Mesenchymal stem cell (in vitro differentiated cells and primary cell): ENCODE results near the gene EFCAB14.

Source experiments
- DNase-seq: peaks from one replicate; pipeline ENCODE4 v3.0.0-alpha.2; 2013
- H2AFZ ChIP-seq: one replicate; pipeline ENCODE4 v1.6.1; 2013; ENCODE audit warnings: low read depth, mild to moderate bottlenecking, control low read depth, inconsistent platforms, low read length, moderate library complexity
- H2AK5ac ChIP-seq: 2 replicates; pipeline ENCODE4 v1.6.1; 2013; ENCODE audit warnings: low read length, moderate library complexity, mild to moderate bottlenecking, inconsistent platforms; ENCODE audit not compliant: severe bottlenecking
- H2BK120ac ChIP-seq: one replicate; pipeline ENCODE4 v1.6.1; 2013; ENCODE audit warnings: low read depth, mild to moderate bottlenecking, inconsistent platforms, low read length, moderate library complexity
- H2BK12ac ChIP-seq, 2 experiments: one replicate each; pipeline ENCODE4 v1.6.1; 2013; ENCODE audit warnings: inconsistent platforms in 2 of 2, low read length in 2 of 2, mild to moderate bottlenecking in 2 of 2, moderate library complexity in 2 of 2, control low read depth in 1 of 2
- H2BK15ac ChIP-seq: one replicate; pipeline ENCODE4 v1.6.1; 2013; ENCODE audit warnings: mild to moderate bottlenecking, low read depth, inconsistent platforms; ENCODE audit not compliant: poor library complexity, severe bottlenecking
- H2BK5ac ChIP-seq: 2 replicates; pipeline ENCODE4 v1.6.1; 2013; ENCODE audit warnings: low read depth, mild to moderate bottlenecking, low read length, control low read depth, inconsistent platforms; ENCODE audit not compliant: poor library complexity, severe bottlenecking
- H3K14ac ChIP-seq, 2 experiments: one replicate each; pipeline ENCODE4 v1.6.1; 2013; ENCODE audit warnings: inconsistent platforms in 2 of 2, low read length in 2 of 2, control low read depth in 1 of 2, mild to moderate bottlenecking in 1 of 2, moderate library complexity in 1 of 2
- H3K18ac ChIP-seq, 2 experiments: one replicate each; pipeline ENCODE4 v1.6.1; 2013; ENCODE audit warnings: inconsistent platforms in 2 of 2, low read length in 2 of 2, control low read depth in 1 of 2, low read depth in 1 of 2, mild to moderate bottlenecking in 1 of 2
- H3K23ac ChIP-seq, 2 experiments: one replicate each; pipeline ENCODE4 v1.6.1; 2013; ENCODE audit warnings: inconsistent platforms in 2 of 2, low read length in 2 of 2, mild to moderate bottlenecking in 2 of 2, moderate library complexity in 2 of 2, control low read depth in 1 of 2
- H3K27ac ChIP-seq: 2 replicates; pipeline ENCODE4 v1.5.1; 2013; ENCODE audit warnings: mild to moderate bottlenecking, moderate library complexity, low read length, control low read depth, inconsistent platforms; ENCODE audit not compliant: poor library complexity, severe bottlenecking
- H3K27me3 ChIP-seq, 2 experiments: 2 replicates each; pipeline versions ENCODE4 v1.6.1 to v1.7.0; 2013; ENCODE audit warnings: low read length in 2 of 2, mild to moderate bottlenecking in 2 of 2, moderate library complexity in 2 of 2, control low read depth in 1 of 2, inconsistent platforms in 1 of 2; ENCODE audit not compliant: control insufficient read depth in 1 of 2, insufficient read depth in 1 of 2
- H3K36me3 ChIP-seq, 2 experiments: 2 replicates each; pipeline versions ENCODE4 v1.6.1 to v1.7.0; 2013; ENCODE audit warnings: low read length in 2 of 2, control low read depth in 1 of 2, inconsistent platforms in 1 of 2, low read depth in 1 of 2, mild to moderate bottlenecking in 1 of 2; ENCODE audit not compliant: insufficient read depth in 2 of 2, control insufficient read depth in 1 of 2
- H3K4ac ChIP-seq, 2 experiments: one replicate each; pipeline ENCODE4 v1.6.1; 2013; ENCODE audit warnings: inconsistent platforms in 2 of 2, low read length in 2 of 2, mild to moderate bottlenecking in 2 of 2, moderate library complexity in 2 of 2, control low read depth in 1 of 2, low read depth in 1 of 2
- H3K4me1 ChIP-seq: 2 replicates; pipeline ENCODE4 v1.6.1; 2013; ENCODE audit warnings: low read depth, low read length, control low read depth; ENCODE audit not compliant: control insufficient read depth, insufficient read depth
- H3K4me2 ChIP-seq: 2 replicates; pipeline ENCODE4 v1.6.1; 2013; ENCODE audit warnings: low read length, mild to moderate bottlenecking, inconsistent platforms; ENCODE audit not compliant: poor library complexity, severe bottlenecking
- H3K4me3 ChIP-seq, 2 experiments: 2 replicates each; pipeline versions ENCODE4 v1.5.1 to v1.7.0; 2013; ENCODE audit warnings: low read length in 2 of 2, mild to moderate bottlenecking in 2 of 2, control low read depth in 1 of 2, low read depth in 1 of 2; ENCODE audit not compliant: insufficient read depth in 1 of 2
- H3K79me1 ChIP-seq: replicated peaks from 2 replicates; pipeline ENCODE4 v1.6.1; 2013; ENCODE audit warnings: mild to moderate bottlenecking, control low read depth, low read length, inconsistent platforms; ENCODE audit not compliant: poor library complexity, severe bottlenecking
- H3K9ac ChIP-seq: 2 replicates; pipeline ENCODE4 v1.7.0; 2013; ENCODE audit warnings: mild to moderate bottlenecking, low read length, moderate library complexity
- H3K9me3 ChIP-seq: 2 replicates; pipeline ENCODE4 v1.7.0; 2013; ENCODE audit warnings: mild to moderate bottlenecking, low read length; ENCODE audit not compliant: control insufficient read depth
- H4K8ac ChIP-seq: one replicate; pipeline ENCODE4 v1.6.1; 2013; ENCODE audit warnings: inconsistent platforms, mild to moderate bottlenecking, low read length, moderate library complexity
- H4K91ac ChIP-seq: one replicate; pipeline ENCODE4 v1.6.1; 2013; ENCODE audit warnings: mild to moderate bottlenecking, low read length, inconsistent platforms
- WGBS: methylation state at CpG from one replicate; pipeline ENCODE4 v1.1.7; 2013; ENCODE audit warnings: mixed read lengths; 5-methylcytosine and 5-hydroxymethylcytosine counted together

EFCAB14 gene

GRCh38 chr1:46647611-46648010 is 71.3 kb downstream of the EFCAB14 start:
- no peak overlapping the region for H3K4ac ChIP-seq
- H3K27ac ChIP-seq, result no peak overlapping the region
- H3K36me3 ChIP-seq, result peaks cover 15 to 43% of the 10 kb centered on the region in 2 experiments
- no peak overlapping the region for H3K4me2 ChIP-seq
- no peaks in the 10 kb centered on the region for H3K27me3 ChIP-seq
- no peak overlapping the region for H2BK120ac ChIP-seq
- no peaks in the 10 kb centered on the region for H3K4me1 ChIP-seq
- H2AFZ ChIP-seq, result no peak overlapping the region
- no peak overlapping the region for H3K4me3 ChIP-seq
- no peak overlapping the region for H3K14ac ChIP-seq
- H4K91ac ChIP-seq, result no peak overlapping the region
- no peaks in the 10 kb centered on the region for H3K79me1 ChIP-seq
- H3K23ac ChIP-seq, result no peak overlapping the region
- no peak overlapping the region for H3K9ac ChIP-seq
- H4K8ac ChIP-seq, result no peak overlapping the region
- DNase-seq, result no peak
- H3K9me3 ChIP-seq, result peaks cover 22% of the 10 kb centered on the region
- H2BK12ac ChIP-seq, result no peak overlapping the region
- H3K18ac ChIP-seq, result no peak overlapping the region
- no peak overlapping the region for H2BK5ac ChIP-seq
- H2AK5ac ChIP-seq, result no peak overlapping the region
- H2BK15ac ChIP-seq, result no peak overlapping the region
- WGBS, result 99% methylated on average over 2 of the region's 3 CpGs

DNA sequence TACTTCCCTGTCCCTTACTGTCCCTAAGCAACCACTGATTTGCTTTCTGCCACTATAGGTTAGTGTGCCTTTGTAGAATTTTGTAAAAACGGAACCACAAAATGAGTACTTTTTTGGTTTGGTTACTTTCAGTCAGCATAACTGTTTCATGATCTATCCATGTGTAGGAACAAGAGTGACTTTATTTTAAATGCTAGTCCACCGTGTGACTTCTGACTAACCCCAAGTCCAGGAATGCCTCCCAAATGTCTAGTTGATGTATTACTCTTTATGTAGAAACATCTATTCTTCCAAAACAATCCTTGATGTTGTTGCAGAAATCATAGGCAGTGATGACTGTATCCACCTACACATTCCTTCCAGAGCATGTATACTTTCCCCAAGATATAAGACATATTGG is 72.1 kb downstream of the EFCAB14 start:
- H3K36me3 ChIP-seq, result peaks cover 15 to 43% of the 10 kb centered on the region in 2 experiments
- no peaks in the 10 kb centered on the region for H3K4me1 ChIP-seq
- no peak overlapping the region for H2AFZ ChIP-seq
- no peak for DNase-seq
- no peak overlapping the region for H2BK5ac ChIP-seq
- H4K91ac ChIP-seq, result no peak overlapping the region
- no peak overlapping the region for H3K27ac ChIP-seq
- H3K79me1 ChIP-seq, result no peaks in the 10 kb centered on the region
- H3K18ac ChIP-seq, result no peak overlapping the region
- no peak overlapping the region for H2AK5ac ChIP-seq
- WGBS, result 100% methylated on average over 1 of the region's 2 CpGs
- H3K4me3 ChIP-seq, result no peak overlapping the region
- no peak overlapping the region for H3K4ac ChIP-seq
- no peak overlapping the region for H2BK12ac ChIP-seq
- no peak overlapping the region for H3K23ac ChIP-seq
- H3K9me3 ChIP-seq, result peaks cover 22% of the 10 kb centered on the region
- H2BK15ac ChIP-seq, result no peak overlapping the region
- H3K27me3 ChIP-seq, result no peaks in the 10 kb centered on the region
- no peak overlapping the region for H2BK120ac ChIP-seq
- H3K14ac ChIP-seq, result no peak overlapping the region
- no peak overlapping the region for H4K8ac ChIP-seq
- no peak overlapping the region for H3K4me2 ChIP-seq
- no peak overlapping the region for H3K9ac ChIP-seq

DNA sequence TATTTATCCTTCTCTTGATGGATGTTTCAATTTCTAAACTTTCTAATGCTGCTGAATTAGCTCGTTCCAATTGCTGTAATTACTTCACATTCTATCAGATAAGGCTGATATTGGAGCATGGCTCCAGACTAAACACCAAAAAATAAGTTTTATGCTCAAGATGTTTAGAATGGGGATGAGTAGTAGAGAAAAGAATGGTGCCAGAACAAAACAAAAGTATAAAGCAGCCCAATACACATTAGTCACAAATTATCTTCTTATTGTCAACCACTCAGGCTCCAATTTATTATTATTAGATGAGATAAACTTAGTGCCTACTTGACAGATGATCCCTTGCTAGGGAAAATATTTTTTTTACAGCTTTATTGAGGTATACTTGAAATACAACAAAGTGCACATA is 72.6 kb downstream of the EFCAB14 start:
- Histone ChIP-seq H3K4me2 (no peak overlapping the region), H4K91ac (no peak overlapping the region), H3K36me3 (peaks cover 15 to 47% of the 10 kb centered on the region in 2 experiments), H3K23ac (no peak overlapping the region), H2BK15ac (no peak overlapping the region), H2BK120ac (no peak overlapping the region), H3K4me3 (no peak overlapping the region), H3K14ac (no peak overlapping the region), H3K4ac (no peak overlapping the region), H3K79me1 (no peaks in the 10 kb centered on the region), H2BK5ac (no peak overlapping the region), H3K27me3 (no peaks in the 10 kb centered on the region), H3K4me1 (no peaks in the 10 kb centered on the region), H3K27ac (no peak overlapping the region), H3K18ac (no peak overlapping the region), H2AFZ (no peak overlapping the region), H2BK12ac (no peak overlapping the region), H3K9ac (no peak overlapping the region), H2AK5ac (no peak overlapping the region), H4K8ac (no peak overlapping the region), H3K9me3 (peaks cover 22% of the 10 kb centered on the region)
- 20% methylated on average over 1 of the region's 1 CpG for WGBS
- no peak for DNase-seq

DNA sequence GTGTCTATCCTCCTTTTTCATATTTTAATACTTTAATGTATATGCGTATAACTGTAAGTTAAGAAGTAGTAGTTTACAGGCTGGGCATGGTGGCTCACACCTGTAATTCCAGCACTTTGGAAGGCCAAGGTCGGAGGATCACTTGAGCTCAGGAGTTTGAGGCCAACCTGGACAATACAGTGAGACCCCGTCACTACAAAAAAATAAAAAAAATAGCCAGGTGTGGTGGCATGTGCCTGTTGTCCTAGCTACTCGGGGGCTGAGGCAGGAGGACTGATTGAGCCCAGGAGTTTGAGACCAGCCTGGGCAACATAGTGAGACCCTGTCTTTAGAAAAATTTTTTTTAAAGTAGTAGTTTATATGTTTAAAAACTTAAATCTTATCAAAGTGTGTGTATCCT is 73.1 kb downstream of the EFCAB14 start:
- no peak overlapping the region for H2BK12ac ChIP-seq
- no peaks in the 10 kb centered on the region for H3K27me3 ChIP-seq
- no peak overlapping the region for H2BK15ac ChIP-seq
- H2BK120ac ChIP-seq, result no peak overlapping the region
- no peak overlapping the region for H3K4me2 ChIP-seq
- peaks cover 15 to 49% of the 10 kb centered on the region in 2 experiments for H3K36me3 ChIP-seq
- no peak overlapping the region for H4K91ac ChIP-seq
- H3K79me1 ChIP-seq, result no peaks in the 10 kb centered on the region
- no peak overlapping the region for H3K27ac ChIP-seq
- H3K9me3 ChIP-seq, result peaks cover 22% of the 10 kb centered on the region
- no peak for DNase-seq
- no peak overlapping the region for H2BK5ac ChIP-seq
- H3K9ac ChIP-seq, result no peak overlapping the region
- H2AFZ ChIP-seq, result no peak overlapping the region
- 100% methylated on average over 4 of the region's 4 CpGs for WGBS
- H3K4ac ChIP-seq, result no peak overlapping the region
- H4K8ac ChIP-seq, result no peak overlapping the region
- no peaks in the 10 kb centered on the region for H3K4me1 ChIP-seq
- H3K14ac ChIP-seq, result no peak overlapping the region
- H3K4me3 ChIP-seq, result no peak overlapping the region
- H3K23ac ChIP-seq, result no peak overlapping the region
- no peak overlapping the region for H3K18ac ChIP-seq
- no peak overlapping the region for H2AK5ac ChIP-seq
